OCI-LY1 (cell line): Measurements from ENCODE around the gene BRD1.
"Not testable (repeated sequence)": the region's sequence is repeated elsewhere in the genome, so short reads cannot be mapped to it uniquely, and the experiment has no call there.

Experiments
- H2AFZ ChIP-seq: fragments of 200-600 bp; sonication (generic), shearing (Covaris generic); 2 replicates; pipeline ENCODE4 v1.6.0; 2014; ENCODE audit warnings: antibody characterized with exemption, mild to moderate bottlenecking, low read length
- H3F3A ChIP-seq: fragments of 200-600 bp; sonication (generic), shearing (Covaris generic); 2 replicates; pipeline ENCODE4 v1.6.0; 2014; ENCODE audit warnings: mild to moderate bottlenecking, antibody characterized with exemption, low read length, moderate library complexity; ENCODE audit not compliant: insufficient read depth
- H3K27ac ChIP-seq: fragments of 200-600 bp; sonication (generic); 2 replicates; pipeline ENCODE4 v1.5.1; 2014; ENCODE audit warnings: low read length, mixed run types, mild to moderate bottlenecking, low read depth; ENCODE audit not compliant: poor library complexity, severe bottlenecking
- H3K27me3 ChIP-seq: fragments of 200-600 bp; sonication (generic); 2 replicates; pipeline ENCODE4 v1.6.0; 2014; ENCODE audit warnings: antibody characterized with exemption, mild to moderate bottlenecking, low read length, moderate library complexity; ENCODE audit not compliant: insufficient read depth
- H3K36me3 ChIP-seq: fragments of 200-600 bp; sonication (generic); 2 replicates; pipeline ENCODE4 v1.6.1; 2014; ENCODE audit warnings: mild to moderate bottlenecking, antibody characterized with exemption, low read length, moderate library complexity, mixed read lengths; ENCODE audit not compliant: insufficient read depth
- H3K4me1 ChIP-seq: fragments of 200-600 bp; sonication (generic); 2 replicates; pipeline ENCODE4 v1.5.1; 2014; ENCODE audit warnings: mild to moderate bottlenecking, low read length, moderate library complexity; ENCODE audit not compliant: insufficient read depth, severe bottlenecking
- H3K4me2 ChIP-seq: fragments of 200-600 bp; sonication (generic), shearing (Covaris generic); 2 replicates; pipeline ENCODE4 v1.6.1; 2014; ENCODE audit warnings: low read length
- H3K4me3 ChIP-seq: fragments of 200-600 bp; sonication (generic); 2 replicates; pipeline ENCODE4 v1.5.1; 2014; ENCODE audit warnings: low read length, low read depth, mild to moderate bottlenecking, mixed read lengths; ENCODE audit not compliant: poor library complexity, severe bottlenecking
- H3K79me2 ChIP-seq: fragments of 200-600 bp; shearing (Covaris generic); 2 replicates; pipeline ENCODE4 v1.6.1; 2016; ENCODE audit warnings: mixed run types, low read length, mixed read lengths; ENCODE audit not compliant: insufficient read depth
- H3K9ac ChIP-seq: fragments of 200-600 bp; sonication (generic), shearing (Covaris generic); 2 replicates; pipeline ENCODE4 v1.6.1; 2014; ENCODE audit warnings: mild to moderate bottlenecking, low read length, mixed read lengths
- H3K9me2 ChIP-seq: fragments of 200-600 bp; sonication (generic), shearing (Covaris generic); 2 replicates; pipeline ENCODE4 v1.6.1; 2014; ENCODE audit warnings: low read depth, mild to moderate bottlenecking, low read length, mixed read lengths
- H3K9me3 ChIP-seq: fragments of 200-600 bp; shearing (Covaris generic); 2 replicates; pipeline ENCODE4 v1.6.1; 2014; ENCODE audit warnings: low read length, mixed read lengths
- H4K20me1 ChIP-seq: fragments of 200-600 bp; sonication (generic), shearing (Covaris generic); 2 replicates; pipeline ENCODE4 v1.6.0; 2016; ENCODE audit warnings: mild to moderate bottlenecking, low read length; ENCODE audit not compliant: insufficient read depth
- CTCF ChIP-seq: fragments of 200-600 bp; sonication (generic), shearing (Covaris generic); IDR thresholded peaks from 2 replicates; pipeline ENCODE4 v1.5.1; 2017; ENCODE audit warnings: mild to moderate bottlenecking, antibody characterized with exemption, low read length, moderate library complexity, mixed read lengths
- EZH2 ChIP-seq: fragments of 200-600 bp; sonication (generic), shearing (Covaris generic); IDR thresholded peaks from 2 replicates; pipeline ENCODE4 v1.8.0; 2017; ENCODE audit warnings: borderline replicate concordance, mixed run types, mild to moderate bottlenecking, antibody characterized with exemption, low read length, moderate library complexity, mixed read lengths

The BRD1 gene

GRCh38 chr22:49763138-49763537, 64.5 kb downstream of the BRD1 start:
- H3K4me1 ChIP-seq = peaks cover 11% of the 10 kb centered on the region
- H3K27me3 ChIP-seq = no peaks in the 10 kb centered on the region
- no peaks in the 10 kb centered on the region for H4K20me1 ChIP-seq
- H3K9ac ChIP-seq = no peak overlapping the region
- H3K79me2 ChIP-seq = no peaks in the 10 kb centered on the region
- H3K4me2 ChIP-seq = no peak overlapping the region
- H3F3A ChIP-seq = no peaks in the 10 kb centered on the region
- no peaks in the 10 kb centered on the region for H3K36me3 ChIP-seq
- H3K4me3 ChIP-seq = no peak overlapping the region
- H3K9me3 ChIP-seq = peaks cover 8% of the 10 kb centered on the region; the same call in 1 of the 2 replicates
- TF ChIP-seq EZH2 (no peak), CTCF (no peak)
- H3K9me2 ChIP-seq = no peaks in the 10 kb centered on the region
- H3K27ac ChIP-seq = no peak overlapping the region
- H2AFZ ChIP-seq = no peak overlapping the region

GRCh38 chr22:49762571-49762970, 65.1 kb downstream of the BRD1 start:
- H3K27me3 ChIP-seq, H3K27ac ChIP-seq, H3K36me3 ChIP-seq, H3K4me3 ChIP-seq, H3K9me3 ChIP-seq, H4K20me1 ChIP-seq, H3K4me2 ChIP-seq, H3K79me2 ChIP-seq, H2AFZ ChIP-seq, H3K9ac ChIP-seq, H3F3A ChIP-seq, H3K9me2 ChIP-seq: not testable (repeated sequence)
- H3K4me1 ChIP-seq = peaks cover 11% of the 10 kb centered on the region

- Histone ChIP-seq H3K4me1 (peaks cover 11% of the 10 kb centered on the region), H4K20me1 (no peaks in the 10 kb centered on the region), H3K9me2 (no peaks in the 10 kb centered on the region), H3K27ac (no peak overlapping the region), H3F3A (no peaks in the 10 kb centered on the region), H3K9me3 (peaks cover 4% of the 10 kb centered on the region; the same call in 1 of the 2 replicates), H3K36me3 (no peaks in the 10 kb centered on the region), H3K9ac (no peak overlapping the region), H3K4me3 (no peak overlapping the region), H3K27me3 (0 out of 2 replicates have a peak, but pooled peaks cover 7% of the 10 kb centered on the region), H3K79me2 (no peaks in the 10 kb centered on the region), H2AFZ (no peak overlapping the region), H3K4me2 (no peak overlapping the region)
- TF ChIP-seq EZH2 = no peak
Observed at GRCh38 chr22:49761836-49762235, 65.8 kb downstream of the BRD1 start.

- Histone ChIP-seq H2AFZ (no peak overlapping the region), H3K9ac (no peak overlapping the region), H3K4me3 (no peak overlapping the region), H3K27me3 (peaks cover 13% of the 10 kb centered on the region; the same call in 1 of the 2 replicates), H3K27ac (no peak overlapping the region), H3K36me3 (no peaks in the 10 kb centered on the region), H3K9me3 (no peaks in the 10 kb centered on the region), H3K79me2 (no peaks in the 10 kb centered on the region), H3F3A (no peaks in the 10 kb centered on the region), H3K4me2 (no peak overlapping the region), H3K9me2 (no peaks in the 10 kb centered on the region), H4K20me1 (no peaks in the 10 kb centered on the region), H3K4me1 (peaks cover 11% of the 10 kb centered on the region)
- no peak for TF ChIP-seq CTCF
- no peak for TF ChIP-seq EZH2
Observed at GRCh38 chr22:49760630-49761571, 66.8 kb downstream of the BRD1 start.
